ENCODE measurements around the gene GSTT2. TPM values are rescaled to one million over a fixed set of nuclear protein-coding genes. Genes with fewer than 3 reads are reported as not detected.

Gene GSTT2
- total RNA-seq, 1 experiment from 2014 or later = not detected

Other genes starting within 250 kb of the GSTT2 start
- gene ZNF70, start 229.0 kb upstream of the GSTT2 start, total RNA-seq (2014; rRNA removed; shearing (Covaris generic)) = 1.7 and 2.3 TPM in 2 replicates
- not detected in 2 replicates for gene VPREB3, start 225.7 kb upstream of the GSTT2 start, total RNA-seq (2014; rRNA removed; shearing (Covaris generic))
- 1.8 and 3.7 TPM in 2 replicates for gene C22orf15, start 217.1 kb upstream of the GSTT2 start, total RNA-seq (2014; rRNA removed; shearing (Covaris generic))
- 55.6 and 60.9 TPM in 2 replicates for gene CHCHD10, start 212.2 kb upstream of the GSTT2 start, total RNA-seq (2014; rRNA removed; shearing (Covaris generic))
- 7.8 and 12.8 TPM in 2 replicates for gene MMP11, start 207.3 kb upstream of the GSTT2 start, total RNA-seq (2014; rRNA removed; shearing (Covaris generic))
- 79.1 and 86.5 TPM in 2 replicates for gene SMARCB1, start 193.2 kb upstream of the GSTT2 start, total RNA-seq (2014; rRNA removed; shearing (Covaris generic))
- gene DERL3, start 141.1 kb upstream of the GSTT2 start, total RNA-seq (2014; rRNA removed; shearing (Covaris generic)) = 5.0 and 9.3 TPM in 2 replicates
- 10.7 and 17.4 TPM in 2 replicates for gene SLC2A11, start 122.3 kb upstream of the GSTT2 start, total RNA-seq (2014; rRNA removed; shearing (Covaris generic))
- gene MIF, start 85.8 kb upstream of the GSTT2 start, total RNA-seq (2014; rRNA removed; shearing (Covaris generic)) = 952 and 1,162 TPM in 2 replicates
- 13.1 and 18.9 TPM in 2 replicates for gene GSTT2B, start 18.9 kb upstream of the GSTT2 start, total RNA-seq (2014; rRNA removed; shearing (Covaris generic))
- 3.5 and 4.2 TPM in 2 replicates for gene DDTL, start 13.2 kb upstream of the GSTT2 start, total RNA-seq (2014; rRNA removed; shearing (Covaris generic))
- gene DDT, start 5.7 kb upstream of the GSTT2 start, total RNA-seq (2014; rRNA removed; shearing (Covaris generic)) = 317 and 422 TPM in 2 replicates
- not detected in 2 replicates for gene GSTT4, start 25.3 kb downstream of the GSTT2 start, total RNA-seq (2014; rRNA removed; shearing (Covaris generic))
- 55.3 and 55.9 TPM in 2 replicates for gene CABIN1, start 31.2 kb downstream of the GSTT2 start, total RNA-seq (2014; rRNA removed; shearing (Covaris generic))
- gene SUSD2, start 201.4 kb downstream of the GSTT2 start, total RNA-seq (2014; rRNA removed; shearing (Covaris generic)) = 0.83 and 1.3 TPM in 2 replicates